GM12892 (cell line): Measurements from ENCODE around the gene MED9.

ENCODE experiments used
- POLR2A ChIP-seq: IDR thresholded peaks from 2 replicates; pipeline ENCODE4 v1.6.1; 2011; ENCODE audit warnings: low read depth, low read length, control low read depth
- POLR2AphosphoS5 ChIP-seq: IDR thresholded peaks from 2 replicates; pipeline ENCODE4 v1.6.1; 2011; ENCODE audit warnings: low read depth, low read length, control low read depth
- TAF1 ChIP-seq: IDR thresholded peaks from 2 replicates; pipeline ENCODE4 v1.6.1; 2011; ENCODE audit warnings: low read depth, mild to moderate bottlenecking, control low read depth, low read length, borderline replicate concordance

- TF ChIP-seq POLR2A (no peak), TAF1 (no peak), POLR2AphosphoS5 (no peak)
Observed at GRCh38 chr17:17460038-17460437, 16.8 kb upstream of the MED9 start.
